HG02884 (cell line): ENCODE data around the gene INCA1.

Experiments
- ATAC-seq: cut with Tn5 transposase; IDR thresholded peaks from one replicate; pipeline ENCODE4 v1.9.1; 2021; ENCODE audit warnings: mild to moderate bottlenecking, moderate library complexity; ENCODE audit not compliant: unreplicated experiment

Gene INCA1

DNA sequence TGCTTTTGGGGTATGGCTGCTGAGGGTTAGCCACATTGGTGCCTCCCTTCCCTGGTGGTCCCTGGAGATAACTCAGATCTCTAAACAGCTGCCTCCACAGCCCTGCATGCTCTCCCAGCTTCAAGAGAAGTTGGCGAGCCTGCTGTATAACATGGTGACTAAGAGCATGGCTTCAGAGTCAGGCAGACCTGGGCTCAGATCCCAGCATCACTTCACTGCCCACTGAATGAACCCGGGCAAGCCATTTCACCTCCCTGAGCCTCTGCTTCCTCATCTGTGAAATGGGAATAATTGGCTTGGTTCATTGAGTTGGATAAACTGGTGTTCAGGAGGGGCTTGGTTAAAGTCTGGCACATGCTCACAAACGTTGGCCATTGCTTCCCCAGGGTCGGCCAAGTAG, 17.0 kb upstream of the INCA1 start:
- ATAC-seq = no peak

DNA sequence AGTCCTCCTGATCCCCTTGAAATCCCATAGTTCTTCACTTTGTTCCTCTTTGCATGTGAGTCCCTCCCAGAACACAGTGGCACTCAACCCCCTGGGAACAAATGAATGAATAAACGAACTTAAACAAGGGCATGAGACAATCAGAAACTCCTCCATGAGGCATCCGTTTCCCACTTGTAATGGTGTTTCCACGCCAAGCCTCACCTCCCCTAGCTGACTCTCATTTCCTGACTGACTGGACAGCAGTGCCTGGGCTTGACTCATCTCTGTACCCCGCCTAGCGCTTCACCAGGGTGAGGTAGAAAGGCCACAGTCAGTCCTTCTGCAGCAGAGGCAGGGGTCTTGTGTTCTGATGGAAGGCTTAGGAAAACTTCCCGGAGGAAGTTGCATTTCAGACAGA, 14.6 kb upstream of the INCA1 start:
- no peak for ATAC-seq

DNA sequence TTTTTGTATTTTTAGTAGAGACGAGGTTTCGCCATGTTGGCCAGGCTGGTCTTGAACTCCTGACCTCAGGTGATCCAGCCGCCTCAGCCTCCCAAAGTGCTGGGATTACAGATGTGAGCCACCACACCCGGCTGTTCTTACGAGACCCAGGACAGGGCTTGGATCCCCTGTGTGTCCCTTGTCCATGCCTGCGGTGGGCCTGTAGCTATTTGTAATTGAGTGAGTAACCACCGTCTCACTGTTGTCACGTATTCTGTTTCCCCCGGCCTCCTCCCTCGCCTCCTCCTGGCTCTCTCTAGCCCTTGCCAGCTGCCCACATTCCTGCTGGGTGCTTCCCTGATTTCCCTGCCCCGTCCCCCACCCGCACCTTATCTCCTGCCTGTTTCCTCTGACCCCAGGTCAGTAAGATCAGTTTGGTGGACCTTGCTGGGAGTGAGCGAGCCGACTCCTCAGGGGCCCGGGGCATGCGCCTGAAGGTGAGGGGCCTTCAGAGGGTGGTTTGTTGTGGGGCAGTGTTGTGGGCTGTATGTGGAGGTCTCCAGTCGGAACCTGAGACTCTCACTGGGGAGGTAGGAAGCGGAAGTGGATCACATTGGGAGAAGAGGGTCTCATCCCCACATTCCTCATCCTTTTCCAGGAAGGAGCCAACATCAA, 6.0 kb upstream of the INCA1 start:
- no peak for ATAC-seq

DNA sequence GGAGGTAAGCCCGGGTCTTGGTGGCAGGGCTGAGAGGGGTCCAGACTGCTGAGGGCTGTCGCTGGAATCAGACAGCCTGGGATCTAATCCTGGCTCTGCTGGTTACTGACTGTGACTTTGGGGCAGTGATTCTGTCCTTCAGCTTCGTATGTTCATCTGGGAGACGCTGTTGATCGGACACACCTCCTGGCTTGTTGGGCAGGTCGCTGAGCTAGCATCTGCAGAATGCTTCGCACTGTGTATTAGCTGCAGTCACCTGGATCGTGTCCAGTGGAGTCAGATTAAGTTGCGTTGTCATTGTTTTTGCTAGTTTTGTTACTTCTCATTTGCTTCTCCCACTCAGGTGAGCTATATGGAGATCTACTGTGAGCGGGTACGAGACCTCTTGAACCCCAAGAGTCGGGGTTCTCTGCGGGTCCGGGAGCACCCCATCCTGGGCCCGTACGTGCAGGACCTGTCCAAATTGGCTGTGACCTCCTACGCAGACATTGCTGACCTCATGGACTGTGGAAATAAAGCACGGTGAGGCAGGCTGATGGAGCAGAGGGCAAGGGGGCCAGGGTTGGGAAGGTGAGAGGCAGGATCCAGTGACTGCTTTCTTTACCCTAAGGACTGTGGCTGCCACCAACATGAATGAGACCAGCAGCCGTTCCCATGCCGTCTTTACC, 4.9 kb upstream of the INCA1 start:
- no peak for ATAC-seq

DNA sequence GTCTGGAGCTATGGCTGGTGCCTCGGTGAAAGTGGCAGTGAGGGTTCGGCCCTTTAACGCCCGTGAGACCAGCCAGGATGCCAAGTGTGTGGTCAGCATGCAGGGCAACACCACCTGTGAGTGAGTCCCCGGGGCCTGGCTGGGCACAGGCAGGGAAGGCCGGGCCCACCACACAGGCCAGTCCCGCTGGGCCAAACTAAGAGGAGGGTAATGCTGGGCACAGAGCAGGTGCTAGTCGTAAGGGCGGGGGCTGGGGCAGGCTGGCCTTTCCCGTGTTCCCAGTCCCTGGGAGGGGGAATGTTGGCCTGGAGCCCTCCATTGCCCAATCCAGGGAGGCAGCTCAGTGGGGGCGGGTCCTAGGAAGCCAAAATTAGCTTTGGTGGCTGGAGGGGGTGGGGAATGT, 2.9 kb upstream of the INCA1 start:
- no peak for ATAC-seq

DNA sequence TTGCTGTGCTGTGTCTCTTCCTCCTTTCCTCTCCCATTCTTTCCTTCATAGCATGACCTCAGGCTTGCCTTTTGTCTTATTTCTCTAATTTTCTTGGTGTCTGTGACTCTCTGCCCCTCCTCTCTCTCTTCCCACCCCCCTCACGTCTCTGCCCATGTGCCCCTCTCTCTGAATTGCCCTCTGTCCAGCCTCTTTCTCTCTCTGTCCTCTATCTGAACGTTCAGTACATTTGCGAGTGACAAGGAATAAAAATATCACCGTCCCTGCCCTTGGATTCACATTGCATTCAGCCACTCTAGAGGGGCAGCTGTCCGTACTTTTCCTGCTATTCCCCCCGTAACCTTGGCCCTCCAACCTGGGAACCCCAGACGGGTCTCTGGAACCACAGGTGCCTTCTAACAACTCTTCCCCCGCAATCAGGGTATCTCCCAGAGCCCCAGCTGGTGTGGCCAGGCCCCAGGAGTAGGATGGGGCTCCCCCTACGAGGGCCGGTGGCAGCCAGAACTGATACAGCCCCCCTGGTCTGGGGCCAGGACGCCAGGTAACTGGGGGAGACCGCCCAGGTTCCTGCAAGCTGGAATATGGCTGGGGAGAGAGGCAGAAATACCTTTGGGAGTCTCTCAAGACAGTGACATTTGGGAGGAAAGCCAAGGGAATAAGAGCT, 2.2 kb upstream of the INCA1 start:
- no peak for ATAC-seq

DNA sequence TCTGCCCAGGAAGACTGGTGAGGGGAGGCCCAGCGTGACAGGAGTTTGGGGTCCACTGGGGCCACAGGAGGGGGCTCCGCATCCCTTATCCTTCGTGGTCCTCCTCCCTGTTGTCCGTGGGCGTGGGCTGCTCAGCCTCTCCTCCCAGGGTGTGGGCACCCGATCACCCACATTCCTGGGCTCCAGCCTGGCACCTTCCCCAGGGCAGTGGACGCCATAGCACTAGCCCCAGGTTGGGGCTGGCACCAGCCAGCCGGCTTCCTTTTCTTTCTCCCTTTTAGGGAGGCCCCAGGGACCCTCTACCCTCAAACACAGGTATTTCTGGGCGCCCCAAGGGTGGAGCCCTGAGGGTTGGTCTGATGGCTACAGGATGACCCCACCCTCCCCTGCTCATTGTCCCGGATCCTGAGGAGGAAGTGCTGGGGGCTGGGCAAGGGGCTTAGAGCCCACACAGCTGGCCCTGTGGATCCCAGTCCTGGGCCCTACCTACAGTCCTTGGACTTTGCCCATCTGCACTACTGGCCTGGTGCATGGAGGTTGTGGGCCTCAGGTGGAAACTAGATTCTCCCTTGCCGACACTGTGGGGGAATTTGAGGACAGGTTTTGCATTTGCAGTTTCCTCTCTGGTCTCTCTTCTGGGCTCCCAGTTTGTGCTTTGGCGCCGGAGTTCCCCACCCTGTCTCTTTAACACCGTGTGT, 1.6 kb upstream of the INCA1 start:
- no peak for ATAC-seq

DNA sequence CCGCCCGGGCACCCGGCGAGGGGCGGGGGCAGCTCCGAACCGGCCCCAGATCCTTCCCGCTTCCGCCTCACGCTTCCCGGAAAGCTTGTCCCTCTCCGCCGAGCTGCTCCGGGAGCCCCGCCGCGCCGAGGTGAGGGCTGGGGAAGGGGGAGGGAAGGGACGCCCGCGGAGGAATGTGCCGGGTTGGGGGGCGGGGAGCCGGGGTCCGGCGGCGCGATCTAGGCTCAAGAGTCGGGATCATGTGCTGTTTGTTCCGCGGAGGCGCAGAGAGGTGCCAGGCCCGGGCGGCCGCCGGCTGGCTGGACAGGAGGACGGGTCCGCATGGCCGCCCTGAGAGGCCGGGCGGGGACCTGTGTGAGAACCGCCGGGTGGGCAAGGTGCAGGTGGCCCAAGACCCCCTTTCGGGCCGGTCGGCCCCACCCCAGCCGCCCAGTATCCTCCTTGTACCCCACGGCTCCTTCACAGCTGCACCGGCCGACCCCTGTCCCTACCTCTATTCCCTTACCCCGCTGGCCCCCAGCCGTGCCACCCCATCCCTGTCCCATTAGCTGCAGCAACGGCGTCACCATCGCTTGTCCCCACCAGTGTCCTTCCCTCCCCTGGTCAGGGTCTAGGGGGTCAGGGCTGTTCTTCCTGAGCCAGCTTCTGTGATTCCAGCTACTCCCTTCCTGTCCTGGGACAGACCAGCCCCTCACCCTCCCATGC, 857 bp upstream of the INCA1 start:
- peak; percentile 9 for ATAC-seq

DNA sequence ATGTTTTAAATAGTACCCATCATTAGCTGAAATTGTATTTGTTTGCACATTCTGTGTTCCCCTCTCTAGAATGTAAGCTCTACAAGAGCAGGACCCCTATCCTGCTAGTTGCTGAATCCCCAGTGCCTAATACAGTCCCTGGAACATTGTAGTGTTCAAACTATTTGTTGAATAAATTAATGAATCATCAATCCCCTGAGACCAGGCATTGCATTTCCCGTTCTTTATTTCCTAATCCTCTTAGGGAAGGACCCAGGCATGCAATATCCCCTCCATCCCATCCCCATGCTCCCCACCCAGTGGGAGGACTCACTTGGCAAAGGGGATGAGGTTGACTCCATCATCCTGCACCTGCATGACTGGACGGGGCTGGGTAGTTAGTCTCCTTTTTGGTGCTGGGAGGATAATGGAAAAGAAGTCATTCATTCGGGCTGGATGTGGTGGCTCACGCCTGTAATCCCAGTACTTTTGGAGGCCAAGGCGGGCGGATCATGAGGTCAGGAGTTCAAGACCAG, 3.2 kb downstream of the INCA1 start:
- no peak for ATAC-seq

DNA sequence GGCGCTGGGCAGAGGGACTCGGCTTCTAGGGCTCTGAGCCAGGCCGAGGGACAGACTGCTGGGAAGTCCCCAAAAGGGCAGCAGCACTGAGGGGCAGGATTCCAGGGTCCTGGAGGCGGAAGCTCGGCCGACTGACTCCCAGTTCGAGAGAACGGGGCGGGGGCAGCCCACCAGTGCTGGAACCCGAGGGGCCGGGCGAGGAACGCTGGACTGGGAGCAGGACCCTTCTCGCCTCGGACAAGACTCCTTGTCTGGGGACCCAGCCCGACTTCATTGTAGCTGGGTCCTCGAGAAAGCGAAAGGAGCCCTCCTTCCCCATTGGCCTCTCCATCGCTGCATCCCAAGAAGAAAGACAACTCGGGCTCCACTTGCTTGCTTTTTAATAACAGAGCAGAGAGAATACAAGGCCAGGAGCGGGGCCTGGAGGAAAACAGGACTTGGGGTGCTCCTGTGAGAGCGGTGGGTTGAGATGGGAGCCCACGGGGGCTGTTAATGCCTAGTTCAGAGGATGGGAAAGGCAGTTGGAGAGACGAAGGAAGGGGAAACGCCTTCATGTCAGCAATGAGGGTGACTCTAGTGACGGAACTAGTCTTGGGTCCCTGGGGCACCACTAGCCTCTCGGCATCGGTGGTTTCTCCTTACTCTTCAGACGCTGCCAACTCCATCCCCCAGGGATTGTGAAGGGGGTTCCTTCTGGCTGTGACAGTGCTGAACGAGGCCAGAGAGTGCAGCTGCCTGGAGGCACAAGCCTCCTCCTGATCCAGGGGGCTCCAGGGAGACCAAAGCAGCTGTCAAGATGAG, 9.4 kb downstream of the INCA1 start:
- no peak for ATAC-seq

DNA sequence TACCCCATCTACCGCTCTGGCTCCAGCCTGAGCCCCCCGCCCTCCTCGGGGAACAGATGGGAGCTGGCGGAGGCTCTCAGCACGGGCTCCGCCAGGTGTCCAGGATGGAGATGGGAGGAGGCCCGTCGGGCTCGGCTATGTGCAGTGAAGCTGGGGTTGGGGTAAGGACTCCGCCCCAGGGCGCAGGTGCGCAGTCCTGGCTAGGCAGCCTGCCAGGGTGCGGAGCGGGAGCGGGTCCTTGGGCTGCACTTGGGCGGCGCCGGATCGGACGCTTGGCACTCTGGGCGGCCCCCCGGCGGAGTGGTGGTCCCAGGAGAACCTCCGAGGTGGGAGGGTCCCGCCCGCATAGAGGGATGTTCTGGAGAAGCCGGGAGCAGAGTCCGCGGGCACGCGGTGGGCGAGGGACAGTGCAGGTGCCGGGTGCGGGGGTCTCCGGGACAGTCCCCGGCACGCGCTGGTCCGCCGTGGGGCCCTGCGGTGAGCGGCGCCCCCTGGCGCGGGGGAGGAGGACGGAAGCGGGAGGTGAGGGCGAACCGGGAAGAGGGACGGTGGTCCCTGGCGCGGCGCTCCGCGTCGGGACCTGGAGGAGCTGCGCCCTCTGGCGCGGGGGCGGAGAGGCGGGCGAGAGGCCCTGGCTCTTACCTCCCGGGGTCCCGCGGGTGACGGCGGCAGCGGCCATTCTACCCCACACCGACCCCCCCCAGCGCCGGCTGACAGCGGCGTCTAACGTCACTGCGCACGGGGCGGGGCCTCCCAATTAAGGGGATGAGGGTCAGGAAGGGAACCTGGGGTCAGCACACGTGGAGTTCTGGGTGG, 10.2 kb downstream of the INCA1 start, which contains the start of gene CAMTA2:
Gene CAMTA2 (minus strand): TSS at position 725 of the 816 bp plus-strand sequence. CDS start 1,453 bp downstream, outside the sequence.
- ATAC-seq = peak; percentile 52

DNA sequence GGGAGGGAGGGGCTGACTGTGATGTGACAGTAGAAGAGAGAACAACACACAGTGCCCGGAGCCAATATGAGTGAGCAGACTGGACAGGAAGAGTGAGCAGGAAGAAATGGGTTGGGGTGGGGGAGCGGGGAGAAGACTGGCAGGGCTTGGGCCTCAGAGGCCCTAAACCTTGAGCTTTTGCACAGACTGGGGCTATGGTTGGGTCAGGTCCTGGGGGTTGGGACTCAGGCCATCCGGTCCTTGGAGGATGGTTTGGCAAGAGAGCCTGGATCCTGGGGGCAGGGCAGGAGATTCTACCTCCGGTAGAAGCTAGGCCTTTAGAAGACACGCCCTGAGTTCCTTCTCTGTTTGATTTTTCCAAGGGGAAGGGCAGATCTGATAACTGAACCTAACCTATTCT, 10.9 kb downstream of the INCA1 start:
- ATAC-seq = no peak

DNA sequence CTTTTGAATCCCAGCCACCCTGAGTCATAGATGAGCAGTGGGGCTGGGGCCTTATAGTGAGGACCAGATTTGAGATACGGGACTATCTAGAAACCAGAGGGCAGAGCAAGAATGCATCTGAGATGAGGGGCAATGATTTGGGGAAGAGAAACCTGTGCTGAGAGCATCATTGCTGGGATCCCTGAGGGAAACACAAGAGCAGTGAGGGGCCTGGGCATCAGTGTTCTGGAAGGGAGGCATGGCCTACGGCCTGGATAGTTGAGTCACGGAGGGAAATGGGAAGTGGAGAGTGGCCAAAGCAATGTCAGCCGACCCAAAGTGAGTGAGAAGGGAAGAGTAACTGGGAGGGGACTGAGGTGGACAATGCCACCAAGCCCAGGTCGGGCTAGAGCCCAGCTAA, 15.0 kb downstream of the INCA1 start:
- no peak for ATAC-seq

DNA sequence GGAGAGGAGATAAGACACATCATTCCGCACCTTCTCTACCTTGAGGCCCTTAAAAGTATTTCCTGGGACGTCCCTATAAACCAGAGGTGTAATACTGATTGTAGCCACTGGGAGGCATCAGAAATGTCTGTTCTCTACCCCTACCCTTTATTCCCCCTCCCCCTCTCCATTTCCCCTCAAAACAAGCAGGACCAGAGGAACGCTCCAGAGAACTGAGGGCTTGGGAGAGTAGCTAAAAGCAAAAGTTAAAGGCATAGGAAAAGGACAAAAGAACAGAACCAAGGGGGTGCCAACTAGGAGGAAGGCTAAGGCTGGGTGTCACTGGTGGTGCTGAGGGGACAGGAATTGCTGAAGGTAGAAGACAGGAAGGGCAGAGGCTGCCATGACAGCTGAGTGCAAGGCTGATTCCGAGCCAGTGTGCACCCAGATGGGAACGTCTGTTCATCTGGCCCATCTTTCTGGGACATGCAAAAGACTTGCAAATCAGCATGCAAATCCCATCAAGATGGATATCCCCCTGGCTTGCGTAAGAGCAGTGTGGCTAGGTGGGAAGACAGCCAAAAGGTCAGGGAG, 16.6 kb downstream of the INCA1 start:
- ATAC-seq = no peak

DNA sequence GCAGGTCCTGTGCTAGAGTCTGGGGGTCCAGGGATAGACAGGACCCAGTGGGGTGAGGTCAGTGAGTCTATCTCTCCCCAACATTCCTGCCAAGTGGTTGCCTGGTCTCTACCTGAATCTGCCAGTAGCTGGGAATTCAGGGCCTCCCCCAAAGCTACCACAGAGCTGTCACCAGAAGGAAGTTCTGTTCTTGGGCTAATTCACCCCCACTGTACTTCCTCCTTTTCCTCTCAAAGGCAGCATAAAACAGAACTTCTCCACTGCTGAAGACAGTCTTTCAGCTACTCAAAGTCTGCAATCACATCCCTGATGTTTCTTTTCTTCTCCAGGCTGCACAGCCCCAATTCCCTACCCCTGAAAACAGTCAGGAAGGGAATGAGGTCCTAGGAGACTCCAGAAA, 18.6 kb downstream of the INCA1 start:
- no peak for ATAC-seq

DNA sequence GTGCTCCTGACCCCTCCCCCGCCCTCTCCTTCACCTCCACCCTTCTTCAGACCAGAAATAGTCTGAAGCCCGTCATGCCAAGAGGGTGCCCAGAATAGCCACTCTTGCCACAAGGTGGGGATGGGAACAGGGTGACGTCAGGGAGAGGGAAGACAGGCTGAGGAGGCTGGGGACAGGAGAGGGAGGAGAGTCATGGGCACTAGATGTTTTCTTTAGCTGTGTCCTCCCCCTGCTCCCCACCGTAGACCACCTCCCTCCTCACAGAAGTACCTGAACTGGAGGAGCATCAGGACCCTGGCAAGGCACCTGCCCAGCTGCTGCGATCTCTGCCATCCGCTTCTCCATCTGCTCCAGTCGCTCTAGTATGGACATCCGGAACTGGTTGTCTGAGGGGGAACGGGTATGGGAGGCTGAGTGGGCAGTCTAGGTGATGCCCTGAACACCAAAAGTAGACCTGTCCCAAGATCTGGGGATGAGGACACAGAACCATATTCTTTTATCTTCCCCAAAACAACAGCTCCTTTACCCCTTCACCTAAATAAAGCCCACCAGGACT, 23.1 kb downstream of the INCA1 start:
- no peak for ATAC-seq

DNA sequence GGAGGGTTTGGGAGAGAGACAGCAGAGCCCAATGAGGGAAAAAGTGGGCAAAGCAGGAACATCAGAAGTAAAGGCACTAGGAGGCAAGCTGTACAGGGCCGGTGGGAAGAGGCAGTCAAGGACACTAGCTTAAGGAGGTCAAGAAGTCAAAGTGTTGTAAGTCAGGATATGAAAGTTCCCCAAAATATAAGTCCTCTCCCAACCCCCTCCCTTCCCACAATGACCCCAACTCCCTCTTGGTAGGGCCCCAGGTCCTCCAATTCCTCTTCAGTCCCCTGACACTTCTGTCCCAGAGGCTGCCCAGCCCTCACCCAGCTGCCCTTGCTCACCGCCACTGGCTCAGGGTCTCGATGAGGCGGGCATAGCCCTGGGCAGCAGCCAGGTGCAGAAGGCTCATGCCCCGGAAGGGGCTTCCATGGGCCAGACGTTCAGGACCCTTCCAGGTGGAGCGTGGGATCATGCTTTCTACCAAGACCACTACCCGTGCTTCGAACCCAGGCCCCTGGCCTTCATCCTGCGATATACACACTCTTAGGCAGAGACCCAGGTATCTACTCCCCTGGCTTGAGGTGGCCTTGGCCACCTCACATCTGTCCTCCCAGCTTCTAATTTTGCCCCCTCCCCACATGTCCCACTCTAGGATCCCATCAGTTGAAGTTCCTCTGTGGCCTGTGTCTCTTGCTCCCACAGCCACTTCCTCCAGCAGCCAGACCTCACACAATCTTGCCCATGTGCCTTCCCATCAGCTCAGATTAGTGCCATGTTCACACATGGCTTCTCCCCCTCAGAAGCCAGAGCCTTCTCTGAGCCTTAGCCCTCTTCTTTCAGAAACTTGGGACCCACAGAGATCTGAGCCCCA, 23.8 kb downstream of the INCA1 start:
- ATAC-seq = no peak

DNA sequence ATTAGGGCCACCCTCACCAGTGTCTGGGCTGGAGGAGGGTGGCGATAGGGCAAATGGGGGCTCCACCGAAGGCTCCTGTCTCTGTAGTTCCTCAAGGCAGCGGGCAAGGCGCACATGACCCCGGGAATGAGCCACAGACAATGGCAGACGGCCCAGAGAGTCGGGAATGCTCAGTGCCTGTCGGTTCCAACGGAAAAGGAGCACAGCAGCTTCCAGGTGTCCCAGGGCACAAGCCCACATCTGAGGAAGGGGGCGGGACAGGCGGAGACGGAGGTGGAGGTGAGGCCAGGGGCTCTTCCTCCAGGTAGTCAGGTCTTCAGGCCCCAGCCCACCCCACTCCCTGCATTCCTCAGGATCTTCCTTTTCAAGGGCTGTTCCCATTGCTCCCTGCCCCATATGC, 24.6 kb downstream of the INCA1 start:
- ATAC-seq = no peak
